Activated T-helper 17 cell treated with anti-CD3 and anti-CD28 coated beads, Interleukin-2, amount 50 U/mL, for 72 hours (primary cell): Measurements from ENCODE around the gene KIRREL3. TPM values are rescaled to one million over a fixed set of nuclear protein-coding genes. Genes with fewer than 3 reads are reported as not detected.

Source experiments
- ATAC-seq: fragments of 150-1000 bp; cut with Tn5 transposase; replicated peaks from 2 replicates; pipeline ENCODE4 v1.10.0; 2021; ENCODE audit warnings: mild to moderate bottlenecking, moderate library complexity
- H3K27ac Mint-ChIP-seq: one replicate; pipeline ENCODE4 v1.8.0; 2022; ENCODE audit warnings: mixed read lengths
- H3K27me3 Mint-ChIP-seq: one replicate; pipeline ENCODE4 v1.8.0; 2022; ENCODE audit warnings: mixed read lengths
- H3K36me3 Mint-ChIP-seq: one replicate; pipeline ENCODE4 v1.8.0; 2022; ENCODE audit warnings: low read depth, mild to moderate bottlenecking, mixed read lengths
- H3K4me1 Mint-ChIP-seq: one replicate; pipeline ENCODE4 v1.8.0; 2022; ENCODE audit warnings: mixed read lengths
- H3K4me3 Mint-ChIP-seq: one replicate; pipeline ENCODE4 v1.8.0; 2022; ENCODE audit warnings: mild to moderate bottlenecking, mixed read lengths
- H3K9me3 Mint-ChIP-seq: one replicate; pipeline ENCODE4 v1.8.0; 2022; ENCODE audit warnings: mixed read lengths
- total RNA-seq, 2 donors: library from RNA; stranded (reverse); gene quantifications; one replicate each; pipeline ENCODE4 v1.2.3, GENCODE V29; 2022

Gene KIRREL3
- total RNA-seq, 2 donors from 2014 or later = not detected

DNA sequence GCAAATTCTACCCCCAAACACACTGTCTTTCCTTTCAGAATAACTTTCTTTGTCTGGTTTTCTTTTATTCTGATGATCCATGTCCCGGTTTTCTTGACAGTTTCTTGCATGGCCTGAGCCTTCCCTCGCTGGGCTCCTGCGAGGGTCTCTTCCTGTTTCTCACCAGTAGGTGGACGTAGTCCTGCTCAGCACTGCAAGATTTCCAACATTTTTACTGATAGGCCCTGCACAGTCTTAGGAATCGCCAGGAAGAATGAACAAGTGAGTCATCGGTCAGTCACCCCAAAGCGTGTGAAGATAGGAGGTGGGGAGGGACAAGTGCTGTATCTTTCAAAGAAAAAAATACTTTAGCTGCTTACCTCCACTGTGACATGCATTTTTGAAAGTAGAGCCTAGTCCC is 16.9 kb upstream of the KIRREL3 start:
- Mint-ChIP-seq H3K9me3 (no peaks in the 10 kb centered on the region), H3K36me3 (no peaks in the 10 kb centered on the region), H3K27ac (no peak overlapping the region), H3K4me1 (no peaks in the 10 kb centered on the region), H3K4me3 (no peak overlapping the region), H3K27me3 (peaks cover 22% of the 10 kb centered on the region)
- ATAC-seq = no peak

DNA sequence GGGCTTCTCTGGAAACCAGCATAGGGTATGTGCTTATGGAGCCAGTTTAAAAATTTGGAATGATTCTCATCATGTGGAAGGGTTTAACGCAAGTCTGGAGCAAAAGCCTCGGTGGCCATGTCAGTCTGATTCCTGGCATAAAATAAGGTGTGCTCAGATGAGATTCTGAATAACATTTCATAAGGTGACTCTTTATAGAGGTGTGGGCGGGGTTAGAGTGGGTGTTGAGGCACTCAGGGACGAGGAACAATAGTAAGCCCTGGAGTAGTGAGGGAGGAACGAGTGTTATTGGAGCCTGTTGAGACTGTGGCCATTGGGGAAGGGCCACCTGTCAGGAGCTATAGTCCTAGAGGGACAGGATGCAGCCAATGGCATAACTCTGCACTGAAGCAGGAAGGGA is 13.0 kb upstream of the KIRREL3 start:
- Mint-ChIP-seq H3K4me3 (no peak overlapping the region), H3K27me3 (peaks cover 22% of the 10 kb centered on the region), H3K27ac (no peak overlapping the region), H3K9me3 (no peaks in the 10 kb centered on the region), H3K4me1 (no peaks in the 10 kb centered on the region), H3K36me3 (no peaks in the 10 kb centered on the region)
- ATAC-seq = no peak

DNA sequence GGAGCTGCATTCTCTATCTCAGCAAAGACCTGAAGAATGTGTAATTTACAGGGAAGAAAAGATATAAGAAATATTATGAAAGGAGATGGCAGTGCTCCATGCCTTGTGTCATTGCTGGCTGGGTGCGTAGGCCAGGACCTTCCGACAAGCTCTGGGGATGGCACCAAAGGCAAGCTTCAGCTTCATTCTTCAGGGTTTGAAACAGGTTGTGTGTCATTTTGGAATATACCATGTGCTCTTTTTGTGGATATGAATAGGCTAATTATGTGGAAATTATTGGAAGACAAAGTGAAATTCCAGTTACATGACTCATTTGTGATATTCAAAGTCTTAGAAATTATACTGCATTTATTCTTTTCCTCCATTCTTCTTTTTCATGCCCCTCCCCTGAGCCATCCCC is 5.7 kb upstream of the KIRREL3 start:
- no peaks in the 10 kb centered on the region for H3K36me3 Mint-ChIP-seq
- H3K4me3 Mint-ChIP-seq = no peak overlapping the region
- H3K27me3 Mint-ChIP-seq = peaks cover 52% of the 10 kb centered on the region
- ATAC-seq = no peak
- no peaks in the 10 kb centered on the region for H3K9me3 Mint-ChIP-seq
- H3K27ac Mint-ChIP-seq = no peak overlapping the region
- H3K4me1 Mint-ChIP-seq = no peaks in the 10 kb centered on the region

DNA sequence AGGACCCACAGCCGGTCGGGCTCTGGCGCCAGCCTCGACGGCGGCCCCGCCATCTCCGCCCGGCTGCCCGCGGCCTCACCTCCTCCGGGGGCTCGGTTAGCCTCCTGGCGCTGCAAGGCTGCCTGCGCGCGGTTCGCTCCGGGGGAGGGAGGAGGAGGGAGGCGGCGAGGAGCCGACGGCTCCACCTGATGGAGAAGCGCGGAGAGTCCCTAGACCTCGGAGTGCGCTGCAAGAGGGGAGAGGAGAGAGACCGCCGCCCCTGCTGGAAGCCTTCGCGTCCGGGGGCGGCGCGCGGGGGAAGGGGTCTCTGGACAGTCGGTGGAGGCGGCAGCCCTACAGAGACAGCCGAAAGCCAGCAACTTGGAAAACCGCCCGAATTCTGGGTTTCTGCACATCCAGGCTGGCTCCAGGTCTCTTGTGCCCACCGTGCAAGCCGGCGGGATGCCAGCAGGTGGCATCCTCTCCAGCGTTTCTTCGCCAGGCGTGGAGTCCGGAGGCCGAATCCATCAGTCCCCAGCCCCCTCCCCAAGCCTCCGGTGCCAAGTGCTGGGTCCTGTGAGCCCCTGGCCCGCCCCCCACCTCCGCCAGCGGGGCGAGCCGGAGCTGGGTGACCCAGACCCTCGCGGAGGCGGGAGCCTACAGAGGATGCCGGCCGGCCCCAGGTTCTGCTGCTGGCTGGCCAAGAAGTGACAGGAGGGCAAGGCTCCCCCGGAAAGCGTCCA is 2.9 kb upstream of the KIRREL3 start:
- no peak for ATAC-seq
- Mint-ChIP-seq H3K9me3 (no peaks in the 10 kb centered on the region), H3K36me3 (no peaks in the 10 kb centered on the region), H3K27ac (no peak overlapping the region), H3K4me1 (no peaks in the 10 kb centered on the region), H3K4me3 (no peak overlapping the region), H3K27me3 (peaks cover 44% of the 10 kb centered on the region)

DNA sequence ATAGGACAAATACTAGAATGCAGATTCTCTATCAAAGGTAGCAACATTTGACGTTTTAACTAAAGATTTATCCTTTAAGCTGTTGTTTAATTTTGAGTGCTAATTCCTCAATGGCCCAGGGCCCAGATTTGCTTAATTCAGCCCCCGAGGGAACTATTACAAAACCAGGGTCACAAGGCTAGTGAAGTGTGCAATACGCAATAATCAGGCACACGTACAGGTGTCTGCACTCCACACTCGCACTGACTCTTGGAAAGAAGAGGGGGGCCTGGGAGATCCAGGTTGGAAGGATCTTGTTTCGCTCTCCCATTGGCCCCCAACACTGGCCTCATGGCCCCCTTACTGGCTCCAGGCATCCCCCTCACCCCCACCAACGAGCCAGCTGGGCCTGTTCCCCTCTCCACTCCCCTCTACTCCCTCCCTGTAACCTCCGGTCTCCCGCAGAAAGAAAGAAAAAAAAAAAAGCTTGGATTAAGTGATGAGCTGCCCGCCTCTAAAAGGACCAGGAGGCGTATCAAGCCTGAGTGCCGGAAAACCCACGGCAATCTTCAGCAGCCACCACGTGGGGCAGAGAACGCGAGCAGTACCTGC is 2.2 kb upstream of the KIRREL3 start:
- no peaks in the 10 kb centered on the region for H3K36me3 Mint-ChIP-seq
- no peak overlapping the region for H3K4me3 Mint-ChIP-seq
- no peaks in the 10 kb centered on the region for H3K4me1 Mint-ChIP-seq
- H3K27ac Mint-ChIP-seq = no peak overlapping the region
- no peak for ATAC-seq
- peaks cover 44% of the 10 kb centered on the region for H3K27me3 Mint-ChIP-seq
- H3K9me3 Mint-ChIP-seq = no peaks in the 10 kb centered on the region

DNA sequence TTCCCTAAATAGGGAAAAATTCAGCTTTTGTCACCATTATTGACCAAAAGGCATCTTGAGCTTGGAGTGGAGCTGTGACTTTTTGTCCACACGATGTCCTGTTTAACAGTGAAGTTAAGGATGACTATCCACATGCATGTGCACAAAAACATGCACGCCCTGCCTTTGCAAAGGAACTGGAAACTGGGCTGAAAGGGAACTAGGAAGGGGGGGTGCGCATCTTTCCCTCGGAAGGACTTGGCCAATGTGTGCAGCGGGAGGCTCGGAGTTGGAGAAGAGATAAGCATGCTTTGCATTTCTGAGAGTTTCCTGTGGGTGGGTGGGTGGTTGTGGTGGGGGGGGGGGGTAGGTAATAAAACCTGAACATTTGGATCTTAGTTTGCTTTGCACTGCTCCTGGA is 411 bp upstream of the KIRREL3 start:
- no peak for ATAC-seq
- Mint-ChIP-seq H3K4me3 (no peak overlapping the region), H3K9me3 (no peaks in the 10 kb centered on the region), H3K27me3 (peaks cover 49% of the 10 kb centered on the region), H3K36me3 (no peaks in the 10 kb centered on the region), H3K4me1 (no peaks in the 10 kb centered on the region), H3K27ac (no peak overlapping the region)

DNA sequence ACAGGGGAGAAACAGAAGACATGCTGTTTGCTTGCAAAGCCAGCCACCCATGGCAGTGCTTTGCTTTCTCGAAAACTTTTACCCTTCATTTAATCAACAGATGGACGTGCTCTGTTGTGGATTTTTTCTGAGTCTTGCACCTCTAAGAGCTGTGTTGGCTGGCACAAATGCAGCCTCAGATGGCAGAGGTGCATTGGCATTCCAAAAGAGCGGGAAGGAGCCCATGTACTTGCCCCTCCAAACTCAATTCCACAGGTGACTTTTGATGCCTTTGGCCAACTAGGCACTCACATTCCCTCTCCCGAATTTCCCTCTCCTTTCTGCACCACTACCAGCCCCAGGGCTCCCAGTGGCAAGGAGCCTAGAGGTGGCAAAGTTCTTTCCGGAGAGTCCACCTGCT is 1.2 kb downstream of the KIRREL3 start:
- H3K4me1 Mint-ChIP-seq = no peaks in the 10 kb centered on the region
- no peak for ATAC-seq
- H3K36me3 Mint-ChIP-seq = no peaks in the 10 kb centered on the region
- H3K27me3 Mint-ChIP-seq = peaks cover 44% of the 10 kb centered on the region
- no peak overlapping the region for H3K4me3 Mint-ChIP-seq
- H3K27ac Mint-ChIP-seq = no peak overlapping the region
- no peaks in the 10 kb centered on the region for H3K9me3 Mint-ChIP-seq

DNA sequence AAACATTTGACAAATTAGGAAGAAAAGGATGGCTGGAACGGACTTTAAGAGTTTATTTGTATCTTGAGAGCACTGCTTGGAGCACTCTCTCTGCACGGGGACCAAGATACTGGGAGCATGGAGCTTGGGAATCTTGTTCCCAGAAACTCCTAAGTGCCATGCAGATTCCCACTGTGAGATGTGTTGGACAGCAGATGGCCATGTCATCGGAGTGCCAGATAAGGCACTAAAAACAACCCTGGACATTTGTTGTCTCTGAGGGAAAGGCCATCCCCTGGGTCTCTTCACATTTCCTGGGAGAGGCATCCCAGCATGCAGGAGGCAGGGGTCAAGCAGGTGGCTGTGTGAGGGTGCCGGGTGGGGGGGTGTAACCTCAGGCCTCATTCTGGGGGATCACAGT is 2.9 kb downstream of the KIRREL3 start:
- Mint-ChIP-seq H3K27me3 (peaks cover 43% of the 10 kb centered on the region), H3K36me3 (no peaks in the 10 kb centered on the region), H3K4me1 (no peaks in the 10 kb centered on the region), H3K27ac (no peak overlapping the region), H3K9me3 (no peaks in the 10 kb centered on the region), H3K4me3 (no peak overlapping the region)
- ATAC-seq = no peak

DNA sequence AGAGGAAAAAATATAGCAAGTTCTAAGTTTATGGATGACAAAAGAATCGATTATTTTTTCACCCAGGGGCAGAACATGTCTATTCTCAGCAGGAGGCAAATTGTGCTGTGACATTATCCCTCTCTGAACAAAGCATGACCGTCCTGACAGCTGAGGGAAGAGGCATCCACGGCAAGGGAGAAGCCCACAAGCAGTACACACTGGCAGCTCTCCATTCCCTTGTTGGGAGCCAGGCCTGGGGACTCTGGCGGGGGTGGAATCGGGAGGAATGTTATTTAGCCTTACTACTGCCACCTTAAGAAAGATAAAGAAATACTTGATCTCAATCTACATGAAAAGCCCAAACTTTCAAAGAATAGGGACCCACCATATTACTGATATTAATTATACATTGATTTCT is 3.4 kb downstream of the KIRREL3 start:
- no peaks in the 10 kb centered on the region for H3K9me3 Mint-ChIP-seq
- no peak for ATAC-seq
- H3K27me3 Mint-ChIP-seq = peaks cover 40% of the 10 kb centered on the region
- H3K4me3 Mint-ChIP-seq = no peak overlapping the region
- no peaks in the 10 kb centered on the region for H3K36me3 Mint-ChIP-seq
- H3K4me1 Mint-ChIP-seq = no peaks in the 10 kb centered on the region
- H3K27ac Mint-ChIP-seq = no peak overlapping the region

DNA sequence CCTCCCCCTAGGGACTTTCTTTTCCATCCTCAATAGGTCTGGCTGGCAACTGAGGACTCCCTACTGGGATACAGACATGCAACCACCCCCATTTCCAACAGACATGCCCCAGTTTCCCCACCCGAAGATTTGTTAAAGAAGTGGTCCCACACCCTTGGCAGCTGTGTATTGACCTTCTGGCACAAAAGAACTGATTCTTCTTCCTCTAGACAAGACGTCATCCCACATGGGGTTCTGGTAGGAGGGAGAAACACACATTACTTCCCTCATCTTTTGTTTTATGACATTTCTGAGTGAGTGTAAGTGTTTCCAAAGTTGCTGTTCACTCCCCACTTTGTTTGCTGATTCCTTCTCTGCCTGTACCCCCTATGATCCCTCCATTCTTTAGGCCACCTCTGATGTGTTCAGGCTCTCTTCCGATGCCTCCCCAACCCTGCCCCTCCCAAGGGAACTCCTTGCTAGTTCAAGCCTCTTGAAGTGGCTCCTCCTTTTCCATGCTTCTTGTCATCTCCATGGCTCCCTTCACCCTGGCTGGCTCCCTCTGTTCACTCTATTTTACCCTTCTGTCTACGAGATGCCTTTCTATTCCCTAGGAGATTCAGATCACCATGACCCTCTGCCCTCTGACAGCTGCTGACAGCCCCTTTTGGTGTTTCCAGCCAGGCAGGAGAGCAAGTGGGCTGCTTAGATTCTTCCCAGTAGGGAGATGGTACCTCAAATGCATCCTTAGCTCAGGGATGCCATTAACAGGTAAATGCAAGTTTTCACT is 4.3 kb downstream of the KIRREL3 start:
- Mint-ChIP-seq H3K36me3 (no peaks in the 10 kb centered on the region), H3K27ac (no peak overlapping the region), H3K4me1 (no peaks in the 10 kb centered on the region), H3K27me3 (peaks cover 35% of the 10 kb centered on the region), H3K4me3 (no peak overlapping the region), H3K9me3 (no peaks in the 10 kb centered on the region)
- no peak for ATAC-seq

DNA sequence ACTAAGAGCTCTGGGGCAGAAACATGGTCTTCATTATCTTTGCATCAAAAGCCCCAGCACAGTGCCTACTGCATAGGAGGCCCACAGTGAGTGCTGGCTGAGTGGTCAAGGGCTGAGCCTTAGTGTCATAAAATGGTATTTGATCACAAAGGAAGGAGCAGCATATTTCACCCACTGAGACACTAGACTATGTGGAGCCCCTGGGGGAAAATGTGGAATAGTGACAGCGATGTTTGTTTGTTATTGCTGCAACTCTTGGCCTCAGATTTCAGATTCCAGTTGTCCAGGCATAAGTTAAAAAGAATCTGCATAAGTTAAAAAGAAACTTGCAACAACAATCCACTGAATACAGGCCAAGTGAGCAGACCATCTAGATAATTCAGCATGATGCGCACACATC is 7.0 kb downstream of the KIRREL3 start:
- Mint-ChIP-seq H3K9me3 (no peaks in the 10 kb centered on the region), H3K4me3 (no peak overlapping the region), H3K27ac (no peak overlapping the region), H3K36me3 (no peaks in the 10 kb centered on the region), H3K4me1 (no peaks in the 10 kb centered on the region), H3K27me3 (peaks cover 37% of the 10 kb centered on the region)
- no peak for ATAC-seq

DNA sequence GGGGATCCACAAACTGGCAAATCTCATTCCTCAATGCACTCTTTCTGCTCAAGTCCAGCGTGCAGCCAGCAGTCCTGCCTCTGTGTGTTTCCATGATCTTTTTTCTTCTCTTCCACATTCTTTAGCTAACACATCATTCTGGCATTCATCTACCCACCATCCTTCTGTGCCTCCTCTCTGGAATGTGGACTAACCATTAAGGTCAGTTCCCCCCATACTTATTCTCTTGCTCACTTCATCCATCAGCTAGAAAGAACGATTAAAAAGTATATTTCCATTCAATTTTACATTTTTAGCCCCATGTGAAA is 7.8 kb downstream of the KIRREL3 start:
- Mint-ChIP-seq H3K27me3 (peaks cover 37% of the 10 kb centered on the region), H3K4me1 (no peaks in the 10 kb centered on the region), H3K36me3 (no peaks in the 10 kb centered on the region), H3K4me3 (no peak overlapping the region), H3K27ac (no peak overlapping the region), H3K9me3 (no peaks in the 10 kb centered on the region)
- no peak for ATAC-seq

DNA sequence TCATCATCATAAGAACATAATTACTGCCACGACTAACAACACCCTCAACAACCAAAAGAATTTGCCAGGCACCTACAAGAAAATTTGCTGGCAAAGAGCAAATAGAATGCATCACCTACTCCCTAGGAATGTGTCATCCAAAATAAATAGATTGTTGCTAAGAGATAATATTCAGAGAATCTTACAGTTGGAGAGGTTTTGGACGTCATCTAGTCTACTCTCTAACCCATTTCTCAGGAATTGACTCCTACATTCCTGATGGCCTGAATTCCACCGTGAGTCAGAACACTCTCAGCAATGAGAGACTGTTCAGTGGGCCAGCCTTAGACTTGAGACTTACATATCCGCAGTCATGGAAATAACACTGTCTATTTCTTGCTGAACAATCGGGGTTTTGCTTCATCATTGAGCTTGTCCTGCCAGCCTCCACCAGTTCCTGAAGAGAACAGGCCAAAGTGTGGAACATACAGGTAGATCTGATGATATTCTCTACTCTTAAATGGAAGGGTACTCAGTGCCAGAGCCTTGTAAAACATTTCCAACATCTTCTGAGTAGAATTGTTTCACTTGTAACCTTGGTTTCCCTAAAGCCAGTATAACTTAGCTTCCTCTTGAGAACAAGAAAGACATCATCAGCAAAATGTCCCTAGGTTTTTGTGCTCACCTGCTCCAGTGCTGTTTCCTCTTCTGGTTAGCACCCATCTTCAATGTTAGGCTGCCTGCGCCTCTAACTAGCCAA is 8.3 kb downstream of the KIRREL3 start:
- no peak overlapping the region for H3K27ac Mint-ChIP-seq
- H3K4me1 Mint-ChIP-seq = no peaks in the 10 kb centered on the region
- peaks cover 33% of the 10 kb centered on the region for H3K27me3 Mint-ChIP-seq
- H3K9me3 Mint-ChIP-seq = no peaks in the 10 kb centered on the region
- H3K4me3 Mint-ChIP-seq = no peak overlapping the region
- H3K36me3 Mint-ChIP-seq = no peaks in the 10 kb centered on the region
- no peak for ATAC-seq

DNA sequence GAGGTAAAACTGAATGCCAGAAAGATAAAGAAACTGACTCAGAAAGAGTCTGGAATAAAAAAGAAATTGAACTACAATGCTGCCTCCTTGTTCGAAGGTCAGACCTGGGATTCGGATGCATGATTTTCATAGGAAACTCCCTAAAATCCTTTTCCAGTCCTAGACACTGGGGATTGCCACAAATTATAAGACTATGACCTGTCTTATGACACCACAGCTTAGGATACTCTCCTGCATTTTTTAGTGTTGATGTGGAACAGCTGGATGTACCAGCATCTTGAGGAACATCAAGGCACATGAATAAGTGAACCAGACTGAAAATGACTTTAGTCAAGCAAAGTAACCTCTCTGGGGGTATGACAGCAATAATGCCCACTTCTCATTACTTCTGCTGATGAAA is 9.0 kb downstream of the KIRREL3 start:
- no peaks in the 10 kb centered on the region for H3K4me1 Mint-ChIP-seq
- H3K4me3 Mint-ChIP-seq = no peak overlapping the region
- H3K36me3 Mint-ChIP-seq = no peaks in the 10 kb centered on the region
- no peak overlapping the region for H3K27ac Mint-ChIP-seq
- H3K9me3 Mint-ChIP-seq = no peaks in the 10 kb centered on the region
- ATAC-seq = no peak
- peaks cover 26% of the 10 kb centered on the region for H3K27me3 Mint-ChIP-seq
